Esophagus muscularis mucosa (tissue), 4 donors: ENCODE measurements around the gene ATRIP. TPM values are rescaled to one million over a fixed set of nuclear protein-coding genes. Genes with fewer than 3 reads are reported as not detected.

Experiments used
- DNase-seq: peaks from one replicate; pipeline ENCODE4 v3.0.0-alpha.2; 2017; ENCODE audit errors: extremely low spot score
- H3K27ac ChIP-seq, 4 donors: fragments of 200-600 bp; sonication (generic); replicated peaks in 1 of 4; 1 replicate in 3 of 4; 2 replicates in 1 of 4; pipeline ENCODE4 v1.5.1; 2016 to 2019; ENCODE audit warnings: mild to moderate bottlenecking in 1 of 4
- H3K27me3 ChIP-seq, 4 donors: fragments of 200-600 bp; sonication (generic); one replicate each; pipeline versions ENCODE4 v1.5.1 to v1.6.0; 2016 to 2019
- H3K36me3 ChIP-seq, 4 donors: fragments of 200-600 bp; sonication (generic); one replicate each; pipeline ENCODE4 v1.5.1; 2016 to 2019
- H3K4me1 ChIP-seq, 4 donors: fragments of 200-600 bp; sonication (generic); one replicate each; pipeline ENCODE4 v1.5.1; 2016 to 2019
- H3K4me3 ChIP-seq, 4 donors: fragments of 200-600 bp; sonication (generic); 1 replicate in 2 of 4; 2 replicates in 2 of 4; pipeline ENCODE4 v1.5.1; 2016 to 2019; ENCODE audit warnings: mild to moderate bottlenecking in 4 of 4, moderate library complexity in 1 of 4
- H3K9me3 ChIP-seq, 4 donors: fragments of 200-600 bp; sonication (generic); 1 replicate in 3 of 4; 2 replicates in 1 of 4; pipeline ENCODE4 v1.5.1; 2016 to 2019
- CTCF ChIP-seq, 3 experiments: fragments of 200-600 bp in 2 of 3; fragments of 450-650 bp in 1 of 3; sonication (generic) in 2 of 3; IDR thresholded peaks; one replicate each; pipeline ENCODE4 v1.5.1; 2017 to 2019; ENCODE audit warnings: antibody characterized with exemption in 3 of 3, mild to moderate bottlenecking in 2 of 3, moderate library complexity in 1 of 3
- EP300 ChIP-seq: sonication (generic); formaldehyde crosslinking; IDR thresholded peaks from one replicate; pipeline ENCODE4 v1.6.1; 2017; ENCODE audit warnings: antibody characterized with exemption
- POLR2A ChIP-seq: fragments of 450-650 bp; IDR thresholded peaks from one replicate; pipeline ENCODE4 v1.6.1; 2017; ENCODE audit warnings: antibody characterized with exemption, moderate library complexity, mild to moderate bottlenecking, low read depth
- POLR2AphosphoS5 ChIP-seq, 2 donors: sonication (generic); formaldehyde crosslinking; IDR thresholded peaks; one replicate each; pipeline ENCODE4 v1.6.1; 2017; ENCODE audit warnings: antibody characterized with exemption in 2 of 2
- WGBS: methylation state at CpG from one replicate; pipeline ENCODE4 v1.1.5; 2018; 5-methylcytosine and 5-hydroxymethylcytosine counted together
- intact Hi-C: fragments of 100-400 bp; cut with DNase I; formaldehyde crosslinking; loops from one replicate; pipeline ENCODE4 v1.15.1; 2023
- total RNA-seq, 4 donors: library from RNA; depleted of rRNA; stranded (reverse); fragments of >200 nt; gene quantifications; one replicate each; pipeline versions ENCODE4 v1.1.0 to v1.2.1, GENCODE V29; 2016

Gene ATRIP
- total RNA-seq, 4 donors from 2014 or later: 4.2 to 8.5 (median 5.3) TPM

DNA sequence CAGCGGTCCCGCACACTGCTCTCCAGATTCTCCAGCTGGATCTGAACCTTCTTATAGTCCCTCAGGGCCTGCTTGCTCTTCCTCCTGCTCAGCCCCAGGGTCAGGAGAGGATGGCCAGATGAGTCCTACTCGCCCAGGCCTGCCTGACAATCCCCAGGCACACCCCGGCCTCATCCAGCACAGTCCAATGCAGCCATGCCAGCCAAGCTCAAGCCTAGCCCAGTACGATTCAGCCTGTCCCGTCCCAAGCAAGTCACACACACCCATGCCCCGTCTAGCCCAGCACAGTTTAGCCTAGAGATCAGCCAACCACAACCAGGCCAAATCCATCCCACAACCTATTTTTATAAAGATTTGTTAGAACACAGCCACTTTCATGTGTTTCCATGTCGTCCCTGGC is 33.5 kb upstream of the ATRIP start:
- intact Hi-C loops: no loop called here
- H3K4me1 ChIP-seq: peaks cover 0 to 27% (median 15%) of the 10 kb centered on the region in 4 donors
- no peaks in the 10 kb centered on the region for H3K9me3 ChIP-seq
- peak overlapping the region in 3 of 4 donors; percentile 34 to 49 (median 38) for H3K27ac ChIP-seq
- H3K4me3 ChIP-seq: no peak overlapping the region
- no peaks in the 10 kb centered on the region for H3K27me3 ChIP-seq
- TF ChIP-seq EP300 (no peak), POLR2A (no peak), CTCF (IDR thresholded peaks at IDR 0.05) (no peak), POLR2AphosphoS5 (IDR thresholded peaks at IDR 0.05) (no peak)
- DNase-seq: no peak
- peaks cover 92 to 100% (median 100%) of the 10 kb centered on the region in 4 donors for H3K36me3 ChIP-seq
- 79% methylated on average over 8 of the region's 8 CpGs for WGBS

DNA sequence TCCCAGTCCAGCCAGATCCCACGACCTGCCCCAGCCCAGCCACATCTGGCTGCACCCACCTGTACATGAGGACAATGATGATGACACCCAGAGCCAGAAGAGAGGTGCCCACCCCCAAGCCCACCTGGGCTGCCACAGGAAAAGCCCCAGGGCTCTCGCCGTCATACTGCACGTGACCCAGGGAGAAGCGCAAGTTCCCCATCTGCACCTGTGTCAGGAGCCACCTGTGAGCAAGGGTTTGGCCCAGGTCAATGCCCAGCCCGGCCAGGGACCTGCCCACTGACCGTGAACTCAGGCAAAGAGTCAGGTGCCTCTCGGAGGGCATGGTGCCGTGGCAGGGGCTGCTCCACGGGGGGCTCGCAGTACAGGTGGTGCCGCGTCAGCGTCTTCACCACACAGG is 32.9 kb upstream of the ATRIP start:
- 43% methylated on average over 1 of the region's 14 CpGs for WGBS
- H3K4me1 ChIP-seq: peaks cover 0 to 26% (median 15%) of the 10 kb centered on the region in 4 donors
- no peak for DNase-seq
- no peaks in the 10 kb centered on the region for H3K27me3 ChIP-seq
- peak overlapping the region in 3 of 4 donors; percentile 34 to 49 (median 38) for H3K27ac ChIP-seq
- H3K36me3 ChIP-seq: peaks cover 96 to 100% (median 100%) of the 10 kb centered on the region in 4 donors
- intact Hi-C loops: no loop called here
- no peak for TF ChIP-seq POLR2A
- no peak overlapping the region for H3K4me3 ChIP-seq
- H3K9me3 ChIP-seq: no peaks in the 10 kb centered on the region

GRCh38 chr3:48414376-48415250 is 31.9 kb upstream of the ATRIP start:
- no peak for DNase-seq
- Histone ChIP-seq H3K4me1 (peaks cover 0 to 17% (median 14%) of the 10 kb centered on the region in 4 donors), H3K36me3 (peaks cover 96 to 100% (median 100%) of the 10 kb centered on the region in 4 donors), H3K4me3 (no peak overlapping the region), H3K9me3 (no peaks in the 10 kb centered on the region), H3K27ac (peak overlapping the region; percentile 27 to 49 (median 43)), H3K27me3 (no peaks in the 10 kb centered on the region)
- intact Hi-C loops: no loop called here
- WGBS: 64% methylated on average over 9 of the region's 25 CpGs
- TF ChIP-seq POLR2AphosphoS5 (IDR thresholded peaks at IDR 0.05) (peak in 1 of 2 donors; percentile 10), EP300 (no peak)

DNA sequence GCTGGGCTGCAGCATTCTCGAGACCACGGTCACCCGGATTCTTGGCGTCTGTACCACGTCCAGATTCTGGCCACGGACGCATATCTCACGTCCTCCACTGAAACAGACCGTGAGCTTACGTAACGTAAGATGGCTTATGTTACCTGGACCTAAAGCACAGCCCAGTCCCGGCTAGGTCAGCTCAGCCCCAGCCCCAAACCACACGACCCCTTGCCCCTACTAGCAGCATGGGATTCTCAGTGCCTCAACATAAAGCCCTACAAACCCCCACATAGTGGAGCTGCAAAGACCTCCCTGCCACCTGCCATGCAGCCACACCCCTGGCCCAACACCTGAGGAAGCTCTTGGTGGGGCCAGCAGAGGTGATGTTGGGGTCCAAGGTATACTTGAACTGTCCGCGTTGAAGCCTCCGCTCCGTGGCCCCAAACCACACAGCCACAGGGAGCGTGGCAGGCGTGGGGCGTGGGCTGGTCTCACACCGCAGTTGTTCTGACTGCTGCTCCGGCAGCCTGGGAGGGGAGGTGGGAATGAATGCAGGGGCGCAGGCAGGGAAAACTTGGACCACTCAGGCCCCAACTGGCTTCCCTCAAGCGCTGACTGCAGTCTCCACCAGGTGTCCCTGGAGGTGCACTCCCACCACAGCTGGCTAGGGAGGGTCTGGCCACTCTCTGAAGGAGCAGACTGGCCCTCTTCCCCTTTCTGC is 31.1 kb upstream of the ATRIP start:
- TF ChIP-seq CTCF (IDR thresholded peaks at IDR 0.05) (no peak), EP300 (no peak)
- Histone ChIP-seq H3K27ac (peak overlapping the region in 3 of 4 donors; percentile 27 to 49 (median 38)), H3K4me1 (peaks cover 0 to 17% (median 14%) of the 10 kb centered on the region in 4 donors), H3K4me3 (no peak overlapping the region), H3K27me3 (no peaks in the 10 kb centered on the region), H3K9me3 (no peaks in the 10 kb centered on the region), H3K36me3 (peaks cover 93 to 100% (median 100%) of the 10 kb centered on the region in 4 donors)
- WGBS: 84% methylated on average over 12 of the region's 24 CpGs
- intact Hi-C loops: no loop called here
- DNase-seq: no peak

- no peaks in the 10 kb centered on the region for H3K27me3 ChIP-seq
- WGBS: 93% methylated on average over 14 of the region's 14 CpGs
- H3K27ac ChIP-seq: no peak overlapping the region
- intact Hi-C loops: no loop called here
- H3K4me1 ChIP-seq: peaks cover 0 to 19% (median 15%) of the 10 kb centered on the region in 4 donors
- no peak for DNase-seq
- no peaks in the 10 kb centered on the region for H3K9me3 ChIP-seq
- no peak overlapping the region for H3K4me3 ChIP-seq
- peaks cover 90 to 100% (median 97%) of the 10 kb centered on the region in 4 donors for H3K36me3 ChIP-seq
- no peak for TF ChIP-seq POLR2A
- TF ChIP-seq POLR2AphosphoS5 (IDR thresholded peaks at IDR 0.05): no peak
- no peak for TF ChIP-seq CTCF (IDR thresholded peaks at IDR 0.05)
- TF ChIP-seq EP300: no peak
Observed at GRCh38 chr3:48416091-48416505, 30.4 kb upstream of the ATRIP start.
